ENCODE measurements around the gene UBE2G2.

Gene UBE2G2

GRCh38 chr21:44763451-44764318, 37.9 kb downstream of the UBE2G2 start:
- no peak for DNase-seq (ENCODE audit: low spot score)

GRCh38 chr21:44763050-44763378, 38.6 kb downstream of the UBE2G2 start:
- no peak for DNase-seq (ENCODE audit: low spot score)

GRCh38 chr21:44762221-44763049, 39.2 kb downstream of the UBE2G2 start:
- no peak for DNase-seq (ENCODE audit: low spot score)

GRCh38 chr21:44761747-44762208, 39.8 kb downstream of the UBE2G2 start:
- no peak for DNase-seq (ENCODE audit: low spot score)

- no peak for DNase-seq (ENCODE audit: low spot score)
Measured at GRCh38 chr21:44761011-44761729, 40.5 kb downstream of the UBE2G2 start.

- no peak for DNase-seq (ENCODE audit: low spot score)
Measured at GRCh38 chr21:44760376-44760775, 41.2 kb downstream of the UBE2G2 start.

- DNase-seq (ENCODE audit: low spot score): no peak
Measured at GRCh38 chr21:44759628-44760285, 41.9 kb downstream of the UBE2G2 start.

- DNase-seq (ENCODE audit: low spot score): no peak
Measured at GRCh38 chr21:44758781-44759627, 42.6 kb downstream of the UBE2G2 start.

- DNase-seq (ENCODE audit: low spot score): no peak
Measured at GRCh38 chr21:44758141-44758561, 43.5 kb downstream of the UBE2G2 start.

- no peak for DNase-seq (ENCODE audit: low spot score)
Measured at GRCh38 chr21:44757731-44758130, 43.9 kb downstream of the UBE2G2 start.

GRCh38 chr21:44756423-44757185, 45.0 kb downstream of the UBE2G2 start:
- no peak for DNase-seq (ENCODE audit: low spot score)

GRCh38 chr21:44755227-44755626, 46.4 kb downstream of the UBE2G2 start:
- DNase-seq (ENCODE audit: low spot score): peak; percentile 27

- no peak for DNase-seq (ENCODE audit: low spot score)
Measured at GRCh38 chr21:44753357-44753756, 48.3 kb downstream of the UBE2G2 start.

- no peak for DNase-seq (ENCODE audit: low spot score)
Measured at GRCh38 chr21:44752671-44753235, 48.9 kb downstream of the UBE2G2 start.

- DNase-seq (ENCODE audit: low spot score): no peak
Measured at GRCh38 chr21:44751799-44752636, 49.6 kb downstream of the UBE2G2 start.

GRCh38 chr21:44751186-44751798, 50.3 kb downstream of the UBE2G2 start:
- DNase-seq (ENCODE audit: low spot score): no peak

GRCh38 chr21:44750675-44751025, 51.0 kb downstream of the UBE2G2 start:
- DNase-seq (ENCODE audit: low spot score): no peak
